WTC11 (cell line): ENCODE results near the gene PFKFB3. TPM values are rescaled to one million over a fixed set of nuclear protein-coding genes. Genes with fewer than 3 reads are reported as not detected.

Experiments used
- ATAC-seq: fragments of 200-7000 bp; cut with Tn5 transposase; 2 replicates; pipeline ENCODE4 v1.10.0; 2021; ENCODE audit warnings: mild to moderate bottlenecking, moderate library complexity
- CTCF ChIA-PET: fragments of 300-600 bp; sonication (Branson Sonifier 250); formaldehyde crosslinking; loops from one replicate; lab custom pipeline; 2021; ENCODE audit warnings: antibody characterized with exemption; lab: Charles Lee
- POLR2A ChIA-PET: fragments of 350-600 bp; sonication (Branson Sonifier 250); formaldehyde crosslinking; loops from one replicate; lab custom pipeline; 2021; ENCODE audit warnings: antibody characterized with exemption; lab: Charles Lee
- DNase-seq: peaks from one replicate; pipeline ENCODE4 v3.0.0; 2021; ENCODE audit warnings: low spot score
- H3K27ac Mint-ChIP-seq: 2 replicates; pipeline ENCODE4 v1.8.0; 2021; ENCODE audit warnings: mixed read lengths
- H3K27me3 Mint-ChIP-seq: 2 replicates; pipeline ENCODE4 v1.8.0; 2021; ENCODE audit warnings: low read depth, mild to moderate bottlenecking, moderate library complexity, mixed read lengths
- H3K36me3 Mint-ChIP-seq: 2 replicates; pipeline ENCODE4 v1.8.0; 2021; ENCODE audit warnings: mixed read lengths
- H3K4me1 Mint-ChIP-seq: 2 replicates; pipeline ENCODE4 v1.8.0; 2022; ENCODE audit warnings: mixed read lengths
- H3K4me3 Mint-ChIP-seq: 2 replicates; pipeline ENCODE4 v1.8.0; 2021; ENCODE audit warnings: mild to moderate bottlenecking, moderate library complexity, mixed read lengths
- H3K9me3 Mint-ChIP-seq: 2 replicates; pipeline ENCODE4 v1.8.0; 2021; ENCODE audit warnings: mixed read lengths
- ELF4 ChIP-seq: sonication (generic); formaldehyde crosslinking; IDR thresholded peaks from 2 replicates; pipeline ENCODE4 v1.8.1; 2022; ENCODE audit warnings: low read depth, mild to moderate bottlenecking, moderate library complexity, missing genetic modification reagents
- MYBL2 ChIP-seq: sonication (generic); formaldehyde crosslinking; IDR thresholded peaks from 2 replicates; pipeline ENCODE4 v1.8.1; 2023; ENCODE audit warnings: mild to moderate bottlenecking, moderate library complexity, missing genetic modification reagents
- NFATC4 ChIP-seq: fragments of 250-450 bp; sonication (Bioruptor Pico); IDR thresholded peaks from 2 replicates; pipeline ENCODE4 v1.9.0; 2021; ENCODE audit warnings: mild to moderate bottlenecking
- NFYB ChIP-seq: sonication (generic); formaldehyde crosslinking; conservative IDR thresholded peaks from 2 replicates; pipeline ENCODE4 v1.8.0; 2022; ENCODE audit warnings: low read depth, missing genetic modification reagents
- NR3C1 ChIP-seq: sonication (generic); formaldehyde crosslinking; conservative IDR thresholded peaks from 2 replicates; pipeline ENCODE4 v1.8.1; 2023; ENCODE audit warnings: low read depth, mild to moderate bottlenecking, missing genetic modification reagents
- PRRX2 ChIP-seq: fragments of 250-450 bp; sonication (Bioruptor Pico); IDR thresholded peaks from 2 replicates; pipeline ENCODE4 v1.8.0; 2021; ENCODE audit warnings: mild to moderate bottlenecking
- RORB ChIP-seq: fragments of 250-450 bp; sonication (Bioruptor Pico); IDR thresholded peaks from 2 replicates; pipeline ENCODE4 v1.9.0; 2021; ENCODE audit warnings: mild to moderate bottlenecking
- TCF7 ChIP-seq: sonication (generic); formaldehyde crosslinking; IDR thresholded peaks from 2 replicates; pipeline ENCODE4 v1.8.0; 2022; ENCODE audit warnings: mild to moderate bottlenecking, low read depth, missing genetic modification reagents, moderate library complexity
- TEAD4 ChIP-seq: sonication (generic); formaldehyde crosslinking; IDR thresholded peaks from 2 replicates; pipeline ENCODE4 v1.8.0; 2022; ENCODE audit warnings: mild to moderate bottlenecking, missing genetic modification reagents
- ZNF416 ChIP-seq: fragments of 250-450 bp; sonication (Bioruptor Pico); IDR thresholded peaks from 2 replicates; pipeline ENCODE4 v1.9.0; 2021; ENCODE audit warnings: mild to moderate bottlenecking, inconsistent platforms
- total RNA-seq: library from RNA; stranded (reverse); gene quantifications from 3 replicates; pipeline ENCODE4 v1.2.3, GENCODE V29; 2021
- TF ChIP-seq, protein P1 (sequence below): sonication (generic); formaldehyde crosslinking; IDR thresholded peaks from 2 replicates; pipeline ENCODE4 v1.8.1; 2022; ENCODE audit warnings: low read depth, mild to moderate bottlenecking, moderate library complexity, missing genetic modification reagents, borderline replicate concordance
- TF ChIP-seq, protein P2 (sequence below): sonication (generic); formaldehyde crosslinking; IDR thresholded peaks from 2 replicates; pipeline ENCODE4 v1.8.1; 2022; ENCODE audit warnings: mild to moderate bottlenecking, missing genetic modification reagents, moderate library complexity, borderline replicate concordance
- TF ChIP-seq, protein P3 (sequence below): sonication (generic); formaldehyde crosslinking; IDR thresholded peaks from 2 replicates; pipeline ENCODE4 v1.8.0; 2022; ENCODE audit warnings: mild to moderate bottlenecking, missing genetic modification reagents
- TF ChIP-seq, protein P4 (sequence below): fragments of 250-450 bp; sonication (Bioruptor Pico); IDR thresholded peaks from 2 replicates; pipeline ENCODE4 v1.9.0; 2021; ENCODE audit warnings: mild to moderate bottlenecking
- TF ChIP-seq, protein P5 (sequence below): fragments of 250-450 bp; sonication (Bioruptor Pico); IDR thresholded peaks from 2 replicates; pipeline ENCODE4 v1.9.0; 2021; ENCODE audit warnings: mild to moderate bottlenecking
- TF ChIP-seq, protein P6 (sequence below): sonication (generic); formaldehyde crosslinking; IDR thresholded peaks from 2 replicates; pipeline ENCODE4 v1.8.1; 2023; ENCODE audit warnings: mild to moderate bottlenecking, missing genetic modification reagents
- TF ChIP-seq, protein P7 (sequence below): sonication (generic); formaldehyde crosslinking; IDR thresholded peaks from 2 replicates; pipeline ENCODE4 v1.8.0; 2023; ENCODE audit warnings: mild to moderate bottlenecking, missing genetic modification reagents

Gene PFKFB3
- total RNA-seq, 1 experiment from 2014 or later = 30.6 TPM

DNA sequence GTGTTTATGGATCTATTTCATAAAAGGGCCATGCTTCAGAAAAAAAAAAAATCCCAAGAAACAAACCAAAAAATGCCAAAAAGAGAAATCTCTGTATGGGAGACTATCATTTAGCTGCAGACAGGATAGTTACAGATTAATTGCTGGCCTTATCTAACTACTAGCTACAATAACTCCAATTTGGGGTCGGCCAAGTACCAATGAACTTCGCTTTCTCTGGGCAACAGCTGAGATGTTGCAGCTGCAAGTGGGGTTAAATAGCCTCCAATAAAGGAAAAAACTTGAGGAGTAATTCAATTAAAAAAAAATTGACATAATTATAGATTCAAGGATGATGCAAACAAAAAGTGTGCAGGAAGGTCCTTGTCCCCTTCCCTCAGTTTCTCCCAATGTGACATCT is 73.6 kb downstream of the PFKFB3 start:
- H3K4me1 Mint-ChIP-seq = peaks cover 25% of the 10 kb centered on the region
- H3K36me3 Mint-ChIP-seq = peaks cover 3% of the 10 kb centered on the region
- H3K27ac Mint-ChIP-seq = no peak overlapping the region
- DNase-seq = no peak
- ChIA-PET POLR2A (no interaction called here), CTCF (no interaction called here)
- no peaks in the 10 kb centered on the region for H3K9me3 Mint-ChIP-seq
- TF ChIP-seq NFATC4 (CRISPR knock-in tag) = no peak
- TF ChIP-seq, protein P1, sequence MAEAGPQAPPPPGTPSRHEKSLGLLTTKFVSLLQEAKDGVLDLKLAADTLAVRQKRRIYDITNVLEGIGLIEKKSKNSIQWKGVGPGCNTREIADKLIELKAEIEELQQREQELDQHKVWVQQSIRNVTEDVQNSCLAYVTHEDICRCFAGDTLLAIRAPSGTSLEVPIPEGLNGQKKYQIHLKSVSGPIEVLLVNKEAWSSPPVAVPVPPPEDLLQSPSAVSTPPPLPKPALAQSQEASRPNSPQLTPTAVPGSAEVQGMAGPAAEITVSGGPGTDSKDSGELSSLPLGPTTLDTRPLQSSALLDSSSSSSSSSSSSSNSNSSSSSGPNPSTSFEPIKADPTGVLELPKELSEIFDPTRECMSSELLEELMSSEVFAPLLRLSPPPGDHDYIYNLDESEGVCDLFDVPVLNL (CRISPR knock-in tag) = no peak
- TF ChIP-seq, protein P2, sequence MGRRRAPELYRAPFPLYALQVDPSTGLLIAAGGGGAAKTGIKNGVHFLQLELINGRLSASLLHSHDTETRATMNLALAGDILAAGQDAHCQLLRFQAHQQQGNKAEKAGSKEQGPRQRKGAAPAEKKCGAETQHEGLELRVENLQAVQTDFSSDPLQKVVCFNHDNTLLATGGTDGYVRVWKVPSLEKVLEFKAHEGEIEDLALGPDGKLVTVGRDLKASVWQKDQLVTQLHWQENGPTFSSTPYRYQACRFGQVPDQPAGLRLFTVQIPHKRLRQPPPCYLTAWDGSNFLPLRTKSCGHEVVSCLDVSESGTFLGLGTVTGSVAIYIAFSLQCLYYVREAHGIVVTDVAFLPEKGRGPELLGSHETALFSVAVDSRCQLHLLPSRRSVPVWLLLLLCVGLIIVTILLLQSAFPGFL (CRISPR knock-in tag) = no peak
- TF ChIP-seq PRRX2 (CRISPR knock-in tag) = no peak
- no peak overlapping the region for H3K4me3 Mint-ChIP-seq
- no peaks in the 10 kb centered on the region for H3K27me3 Mint-ChIP-seq
- no peak for ATAC-seq

DNA sequence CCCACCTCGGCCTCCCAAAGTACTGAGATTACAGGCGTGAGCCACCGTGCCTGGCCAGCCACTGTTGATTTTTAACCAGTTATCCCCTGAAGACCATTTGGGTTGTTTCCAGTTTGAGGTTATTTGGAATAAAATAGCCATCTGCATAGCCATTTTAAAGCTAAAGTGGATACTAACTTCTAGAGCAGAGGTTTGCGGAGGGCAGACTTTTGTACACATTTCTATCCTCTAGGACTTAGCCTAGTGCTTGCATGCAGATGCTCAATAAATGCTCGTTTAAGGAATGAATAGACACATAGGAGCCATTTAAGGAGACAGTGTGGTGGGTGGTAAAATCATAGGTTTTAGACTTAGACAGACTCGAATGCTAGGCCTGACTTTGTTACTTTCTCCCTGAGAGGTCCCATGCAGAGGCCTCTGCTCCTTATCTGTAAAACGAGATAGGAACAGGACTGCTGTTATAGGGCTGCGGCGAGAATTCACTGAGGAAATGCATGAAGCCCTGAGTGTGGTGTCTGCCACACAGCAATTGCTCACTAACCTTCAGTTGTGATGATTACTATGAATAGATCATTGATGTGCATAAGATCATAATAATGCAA is 75.9 kb downstream of the PFKFB3 start:
- ChIA-PET POLR2A (no interaction called here), CTCF (no interaction called here)
- TF ChIP-seq MYBL2 (CRISPR knock-in tag) = no peak
- TF ChIP-seq TCF7 (CRISPR knock-in tag) = no peak
- TF ChIP-seq TEAD4 (CRISPR knock-in tag) = no peak
- TF ChIP-seq ELF4 = no peak
- TF ChIP-seq, protein P3, sequence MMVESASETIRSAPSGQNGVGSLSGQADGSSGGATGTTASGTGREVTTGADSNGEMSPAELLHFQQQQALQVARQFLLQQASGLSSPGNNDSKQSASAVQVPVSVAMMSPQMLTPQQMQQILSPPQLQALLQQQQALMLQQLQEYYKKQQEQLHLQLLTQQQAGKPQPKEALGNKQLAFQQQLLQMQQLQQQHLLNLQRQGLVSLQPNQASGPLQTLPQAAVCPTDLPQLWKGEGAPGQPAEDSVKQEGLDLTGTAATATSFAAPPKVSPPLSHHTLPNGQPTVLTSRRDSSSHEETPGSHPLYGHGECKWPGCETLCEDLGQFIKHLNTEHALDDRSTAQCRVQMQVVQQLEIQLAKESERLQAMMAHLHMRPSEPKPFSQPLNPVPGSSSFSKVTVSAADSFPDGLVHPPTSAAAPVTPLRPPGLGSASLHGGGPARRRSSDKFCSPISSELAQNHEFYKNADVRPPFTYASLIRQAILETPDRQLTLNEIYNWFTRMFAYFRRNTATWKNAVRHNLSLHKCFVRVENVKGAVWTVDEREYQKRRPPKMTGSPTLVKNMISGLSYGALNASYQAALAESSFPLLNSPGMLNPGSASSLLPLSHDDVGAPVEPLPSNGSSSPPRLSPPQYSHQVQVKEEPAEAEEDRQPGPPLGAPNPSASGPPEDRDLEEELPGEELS (CRISPR knock-in tag) = no peak
- TF ChIP-seq, protein P4, sequence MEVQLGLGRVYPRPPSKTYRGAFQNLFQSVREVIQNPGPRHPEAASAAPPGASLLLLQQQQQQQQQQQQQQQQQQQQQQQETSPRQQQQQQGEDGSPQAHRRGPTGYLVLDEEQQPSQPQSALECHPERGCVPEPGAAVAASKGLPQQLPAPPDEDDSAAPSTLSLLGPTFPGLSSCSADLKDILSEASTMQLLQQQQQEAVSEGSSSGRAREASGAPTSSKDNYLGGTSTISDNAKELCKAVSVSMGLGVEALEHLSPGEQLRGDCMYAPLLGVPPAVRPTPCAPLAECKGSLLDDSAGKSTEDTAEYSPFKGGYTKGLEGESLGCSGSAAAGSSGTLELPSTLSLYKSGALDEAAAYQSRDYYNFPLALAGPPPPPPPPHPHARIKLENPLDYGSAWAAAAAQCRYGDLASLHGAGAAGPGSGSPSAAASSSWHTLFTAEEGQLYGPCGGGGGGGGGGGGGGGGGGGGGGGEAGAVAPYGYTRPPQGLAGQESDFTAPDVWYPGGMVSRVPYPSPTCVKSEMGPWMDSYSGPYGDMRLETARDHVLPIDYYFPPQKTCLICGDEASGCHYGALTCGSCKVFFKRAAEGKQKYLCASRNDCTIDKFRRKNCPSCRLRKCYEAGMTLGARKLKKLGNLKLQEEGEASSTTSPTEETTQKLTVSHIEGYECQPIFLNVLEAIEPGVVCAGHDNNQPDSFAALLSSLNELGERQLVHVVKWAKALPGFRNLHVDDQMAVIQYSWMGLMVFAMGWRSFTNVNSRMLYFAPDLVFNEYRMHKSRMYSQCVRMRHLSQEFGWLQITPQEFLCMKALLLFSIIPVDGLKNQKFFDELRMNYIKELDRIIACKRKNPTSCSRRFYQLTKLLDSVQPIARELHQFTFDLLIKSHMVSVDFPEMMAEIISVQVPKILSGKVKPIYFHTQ (CRISPR knock-in tag) = no peak
- TF ChIP-seq RORB (CRISPR knock-in tag) = no peak
- TF ChIP-seq, protein P5, sequence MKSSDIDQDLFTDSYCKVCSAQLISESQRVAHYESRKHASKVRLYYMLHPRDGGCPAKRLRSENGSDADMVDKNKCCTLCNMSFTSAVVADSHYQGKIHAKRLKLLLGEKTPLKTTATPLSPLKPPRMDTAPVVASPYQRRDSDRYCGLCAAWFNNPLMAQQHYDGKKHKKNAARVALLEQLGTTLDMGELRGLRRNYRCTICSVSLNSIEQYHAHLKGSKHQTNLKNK = no peak
- TF ChIP-seq ZNF416 (CRISPR knock-in tag) = no peak
- TF ChIP-seq NR3C1 (CRISPR knock-in tag) = no peak
- TF ChIP-seq NFYB = no peak
- TF ChIP-seq, protein P6, sequence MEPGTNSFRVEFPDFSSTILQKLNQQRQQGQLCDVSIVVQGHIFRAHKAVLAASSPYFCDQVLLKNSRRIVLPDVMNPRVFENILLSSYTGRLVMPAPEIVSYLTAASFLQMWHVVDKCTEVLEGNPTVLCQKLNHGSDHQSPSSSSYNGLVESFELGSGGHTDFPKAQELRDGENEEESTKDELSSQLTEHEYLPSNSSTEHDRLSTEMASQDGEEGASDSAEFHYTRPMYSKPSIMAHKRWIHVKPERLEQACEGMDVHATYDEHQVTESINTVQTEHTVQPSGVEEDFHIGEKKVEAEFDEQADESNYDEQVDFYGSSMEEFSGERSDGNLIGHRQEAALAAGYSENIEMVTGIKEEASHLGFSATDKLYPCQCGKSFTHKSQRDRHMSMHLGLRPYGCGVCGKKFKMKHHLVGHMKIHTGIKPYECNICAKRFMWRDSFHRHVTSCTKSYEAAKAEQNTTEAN (CRISPR knock-in tag) = no peak
- TF ChIP-seq, protein P7, sequence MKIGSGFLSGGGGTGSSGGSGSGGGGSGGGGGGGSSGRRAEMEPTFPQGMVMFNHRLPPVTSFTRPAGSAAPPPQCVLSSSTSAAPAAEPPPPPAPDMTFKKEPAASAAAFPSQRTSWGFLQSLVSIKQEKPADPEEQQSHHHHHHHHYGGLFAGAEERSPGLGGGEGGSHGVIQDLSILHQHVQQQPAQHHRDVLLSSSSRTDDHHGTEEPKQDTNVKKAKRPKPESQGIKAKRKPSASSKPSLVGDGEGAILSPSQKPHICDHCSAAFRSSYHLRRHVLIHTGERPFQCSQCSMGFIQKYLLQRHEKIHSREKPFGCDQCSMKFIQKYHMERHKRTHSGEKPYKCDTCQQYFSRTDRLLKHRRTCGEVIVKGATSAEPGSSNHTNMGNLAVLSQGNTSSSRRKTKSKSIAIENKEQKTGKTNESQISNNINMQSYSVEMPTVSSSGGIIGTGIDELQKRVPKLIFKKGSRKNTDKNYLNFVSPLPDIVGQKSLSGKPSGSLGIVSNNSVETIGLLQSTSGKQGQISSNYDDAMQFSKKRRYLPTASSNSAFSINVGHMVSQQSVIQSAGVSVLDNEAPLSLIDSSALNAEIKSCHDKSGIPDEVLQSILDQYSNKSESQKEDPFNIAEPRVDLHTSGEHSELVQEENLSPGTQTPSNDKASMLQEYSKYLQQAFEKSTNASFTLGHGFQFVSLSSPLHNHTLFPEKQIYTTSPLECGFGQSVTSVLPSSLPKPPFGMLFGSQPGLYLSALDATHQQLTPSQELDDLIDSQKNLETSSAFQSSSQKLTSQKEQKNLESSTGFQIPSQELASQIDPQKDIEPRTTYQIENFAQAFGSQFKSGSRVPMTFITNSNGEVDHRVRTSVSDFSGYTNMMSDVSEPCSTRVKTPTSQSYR (CRISPR knock-in tag) = no peak
- ATAC-seq = no peak
- Mint-ChIP-seq H3K27me3 (no peaks in the 10 kb centered on the region), H3K4me3 (no peak overlapping the region), H3K27ac (no peak overlapping the region), H3K4me1 (peaks cover 25% of the 10 kb centered on the region), H3K36me3 (peaks cover 4% of the 10 kb centered on the region), H3K9me3 (peaks cover 3% of the 10 kb centered on the region; the same call in 1 of the 2 replicates)
- no peak for DNase-seq
